ENCODE results near the gene BEGAIN.

DNA sequence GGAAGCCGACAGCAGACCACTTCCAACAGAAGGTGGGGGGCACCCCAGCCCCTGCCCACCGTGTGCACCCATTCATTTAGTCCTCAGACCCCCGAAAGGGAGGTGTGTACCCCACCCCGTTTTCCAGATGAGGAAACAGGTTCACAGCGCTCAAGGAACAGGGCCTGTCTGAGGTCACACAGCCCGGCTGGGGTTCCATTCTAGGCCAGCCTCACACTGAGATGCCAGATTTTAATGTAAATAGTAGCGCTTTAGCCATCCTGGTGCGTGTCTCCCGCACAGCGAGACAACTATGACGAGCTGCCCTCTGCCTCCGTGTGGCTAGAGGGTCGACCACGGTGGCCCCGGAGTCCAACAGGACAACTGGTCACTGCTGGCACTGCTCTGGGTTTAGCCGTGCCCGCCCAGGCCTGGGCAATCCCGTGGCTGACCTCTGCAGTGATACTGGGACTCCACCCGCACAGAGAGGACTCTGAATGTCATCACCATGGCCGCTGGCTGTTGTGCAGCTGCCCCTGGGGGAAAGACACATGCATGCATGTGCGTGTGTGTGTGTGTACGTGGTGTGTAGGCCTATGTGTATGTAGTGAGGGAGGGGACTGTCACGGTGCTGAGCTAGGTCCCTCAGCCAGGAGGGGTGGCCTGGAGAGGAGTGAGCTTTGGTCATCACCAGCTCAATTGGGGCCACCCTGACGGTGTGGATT, 31.6 kb downstream of the BEGAIN start:
- TF ChIP-seq, protein P1, sequence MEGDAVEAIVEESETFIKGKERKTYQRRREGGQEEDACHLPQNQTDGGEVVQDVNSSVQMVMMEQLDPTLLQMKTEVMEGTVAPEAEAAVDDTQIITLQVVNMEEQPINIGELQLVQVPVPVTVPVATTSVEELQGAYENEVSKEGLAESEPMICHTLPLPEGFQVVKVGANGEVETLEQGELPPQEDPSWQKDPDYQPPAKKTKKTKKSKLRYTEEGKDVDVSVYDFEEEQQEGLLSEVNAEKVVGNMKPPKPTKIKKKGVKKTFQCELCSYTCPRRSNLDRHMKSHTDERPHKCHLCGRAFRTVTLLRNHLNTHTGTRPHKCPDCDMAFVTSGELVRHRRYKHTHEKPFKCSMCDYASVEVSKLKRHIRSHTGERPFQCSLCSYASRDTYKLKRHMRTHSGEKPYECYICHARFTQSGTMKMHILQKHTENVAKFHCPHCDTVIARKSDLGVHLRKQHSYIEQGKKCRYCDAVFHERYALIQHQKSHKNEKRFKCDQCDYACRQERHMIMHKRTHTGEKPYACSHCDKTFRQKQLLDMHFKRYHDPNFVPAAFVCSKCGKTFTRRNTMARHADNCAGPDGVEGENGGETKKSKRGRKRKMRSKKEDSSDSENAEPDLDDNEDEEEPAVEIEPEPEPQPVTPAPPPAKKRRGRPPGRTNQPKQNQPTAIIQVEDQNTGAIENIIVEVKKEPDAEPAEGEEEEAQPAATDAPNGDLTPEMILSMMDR (IDR thresholded peaks at IDR 0.05), result no peak
- TF ChIP-seq POLR2A (IDR thresholded peaks at IDR 0.05) (no peak), POLR2AphosphoS5 (IDR thresholded peaks at IDR 0.05) (no peak), EP300 (IDR thresholded peaks at IDR 0.05; ENCODE audit: low read depth) (no peak)
